GM23248 (cell line): Measurements from ENCODE around the gene RPL27A.

ENCODE experiments used
- EZH2 ChIP-seq: fragments of 200-600 bp; sonication (generic); IDR thresholded peaks from 2 replicates; pipeline ENCODE4 v1.6.1; 2018; ENCODE audit warnings: antibody characterized with exemption, mild to moderate bottlenecking; ENCODE audit not compliant: insufficient read depth, poor library complexity, severe bottlenecking
- EZH2phosphoT487 ChIP-seq: fragments of 200-600 bp; sonication (generic); IDR thresholded peaks from 2 replicates; pipeline ENCODE4 v1.6.1; 2018; ENCODE audit warnings: antibody characterized with exemption, moderate library complexity, mild to moderate bottlenecking, low read depth; ENCODE audit not compliant: insufficient read depth

- no peak for TF ChIP-seq EZH2
- TF ChIP-seq EZH2phosphoT487, result no peak
These were observed 36.6 kb downstream of the RPL27A start for GRCh38 chr11:8719211-8719649.
